ENCODE data around the gene OSBPL8.

OSBPL8 gene

GRCh38 chr12:76310110-76310509, 249.5 kb downstream of the OSBPL8 start:
- TF ChIP-seq, protein P1, sequence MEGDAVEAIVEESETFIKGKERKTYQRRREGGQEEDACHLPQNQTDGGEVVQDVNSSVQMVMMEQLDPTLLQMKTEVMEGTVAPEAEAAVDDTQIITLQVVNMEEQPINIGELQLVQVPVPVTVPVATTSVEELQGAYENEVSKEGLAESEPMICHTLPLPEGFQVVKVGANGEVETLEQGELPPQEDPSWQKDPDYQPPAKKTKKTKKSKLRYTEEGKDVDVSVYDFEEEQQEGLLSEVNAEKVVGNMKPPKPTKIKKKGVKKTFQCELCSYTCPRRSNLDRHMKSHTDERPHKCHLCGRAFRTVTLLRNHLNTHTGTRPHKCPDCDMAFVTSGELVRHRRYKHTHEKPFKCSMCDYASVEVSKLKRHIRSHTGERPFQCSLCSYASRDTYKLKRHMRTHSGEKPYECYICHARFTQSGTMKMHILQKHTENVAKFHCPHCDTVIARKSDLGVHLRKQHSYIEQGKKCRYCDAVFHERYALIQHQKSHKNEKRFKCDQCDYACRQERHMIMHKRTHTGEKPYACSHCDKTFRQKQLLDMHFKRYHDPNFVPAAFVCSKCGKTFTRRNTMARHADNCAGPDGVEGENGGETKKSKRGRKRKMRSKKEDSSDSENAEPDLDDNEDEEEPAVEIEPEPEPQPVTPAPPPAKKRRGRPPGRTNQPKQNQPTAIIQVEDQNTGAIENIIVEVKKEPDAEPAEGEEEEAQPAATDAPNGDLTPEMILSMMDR (conservative IDR thresholded peaks at IDR 0.05; ENCODE audit: control insufficient read depth, insufficient read depth, low read depth, low read length): no peak
- no peak overlapping the region for H3K4me3 ChIP-seq (ENCODE audit: control insufficient read depth, low read depth, low read length)
- peak; percentile 47 for DNase-seq (ENCODE audit: low read depth)

DNA sequence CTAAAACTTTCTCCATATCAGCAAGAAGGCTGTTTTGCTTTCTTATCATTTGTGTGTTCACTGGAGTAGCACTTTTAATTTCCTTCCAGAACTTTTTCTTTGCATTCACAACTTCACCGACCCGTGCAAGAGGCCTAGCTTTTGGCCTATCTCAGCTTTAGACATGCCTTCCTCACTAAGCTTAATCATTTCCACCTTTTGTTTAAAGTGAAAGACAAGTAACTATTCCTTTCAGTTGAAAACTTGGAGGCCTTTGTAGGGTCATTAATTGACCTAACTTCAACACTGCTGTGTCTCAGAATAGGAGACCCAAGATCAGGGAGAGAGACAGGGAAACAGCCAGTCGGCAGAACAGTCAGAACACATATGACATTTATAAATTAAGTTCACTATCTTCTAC, 250.7 kb downstream of the OSBPL8 start:
- TF ChIP-seq, protein P1 (conservative IDR thresholded peaks at IDR 0.05; ENCODE audit: control insufficient read depth, insufficient read depth, low read depth, low read length): no peak
- H3K4me3 ChIP-seq (ENCODE audit: control insufficient read depth, low read depth, low read length): no peak overlapping the region
- no peak for DNase-seq (ENCODE audit: low read depth)

GRCh38 chr12:76307083-76307482, 252.5 kb downstream of the OSBPL8 start:
- TF ChIP-seq, protein P1 (conservative IDR thresholded peaks at IDR 0.05; ENCODE audit: control insufficient read depth, insufficient read depth, low read depth, low read length): no peak
- DNase-seq (ENCODE audit: low read depth): no peak
- H3K4me3 ChIP-seq (ENCODE audit: control insufficient read depth, low read depth, low read length): no peak overlapping the region

DNA sequence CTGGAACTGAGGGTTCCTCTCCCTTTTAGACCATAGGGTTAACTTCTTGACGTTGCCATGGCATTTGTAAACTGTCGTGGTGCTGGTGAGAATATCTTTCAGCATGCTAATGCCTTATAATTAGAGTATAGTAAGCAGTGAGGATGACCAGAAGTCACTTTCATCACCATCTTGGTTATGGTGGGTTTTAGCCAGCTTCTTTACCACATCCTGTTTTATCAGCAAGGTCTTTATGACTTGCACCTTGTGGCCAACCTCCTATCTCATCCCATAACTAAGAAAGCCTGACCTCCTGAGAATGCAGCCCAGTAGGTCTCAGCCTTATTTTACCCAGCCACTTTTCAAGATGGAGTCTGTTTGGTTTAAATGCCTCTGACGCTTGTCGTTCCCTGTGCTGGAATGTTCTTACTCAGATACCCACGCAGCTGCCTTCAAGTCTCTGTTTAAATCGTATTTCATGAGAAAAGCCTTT, 255.5 kb downstream of the OSBPL8 start:
- DNase-seq (ENCODE audit: low read depth): no peak
- H3K4me3 ChIP-seq (ENCODE audit: control insufficient read depth, low read depth, low read length): no peak overlapping the region
- TF ChIP-seq, protein P1 (conservative IDR thresholded peaks at IDR 0.05; ENCODE audit: control insufficient read depth, insufficient read depth, low read depth, low read length): no peak

DNA sequence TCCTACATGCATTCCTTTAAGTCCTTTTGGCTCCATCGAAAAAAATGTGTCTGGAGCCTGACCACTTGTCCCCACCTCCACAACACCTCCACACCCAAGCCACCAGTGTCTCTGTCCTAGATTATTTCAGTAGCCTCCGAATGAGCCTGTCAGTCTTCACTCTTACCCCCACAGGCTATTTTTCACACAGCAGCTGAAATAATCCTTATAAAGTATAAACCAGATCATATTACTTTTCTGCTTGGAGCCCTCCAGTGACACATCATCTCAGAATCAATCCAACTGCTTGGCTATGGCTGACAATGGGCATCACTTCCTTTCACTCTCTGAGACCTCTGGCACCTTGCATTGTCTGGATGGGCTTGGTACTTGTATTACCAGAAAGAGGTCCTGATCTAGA, 256.2 kb downstream of the OSBPL8 start:
- H3K4me3 ChIP-seq (ENCODE audit: control insufficient read depth, low read depth, low read length): no peak overlapping the region
- DNase-seq (ENCODE audit: low read depth): peak; percentile 20
- TF ChIP-seq, protein P1 (conservative IDR thresholded peaks at IDR 0.05; ENCODE audit: control insufficient read depth, insufficient read depth, low read depth, low read length): no peak
